ENCODE results near the gene R3HDM4. TPM values are rescaled to one million over a fixed set of nuclear protein-coding genes. Genes with fewer than 3 reads are reported as not detected.
A peak's percentile ranks its signal among the peaks of the same experiment; 100 is the strongest.
"Not testable (repeated sequence)": the region's sequence is repeated elsewhere in the genome, so short reads cannot be mapped to it uniquely, and the experiment has no call there.

The R3HDM4 gene
- total and polyA plus RNA-seq, 3 experiments from 2014 or later: 60.7 to 197 (median 65.2) TPM

- H3K4me1 ChIP-seq (ENCODE audit: insufficient read depth, low read length): peaks cover 16% of the 10 kb centered on the region
- H3K9me3 ChIP-seq (ENCODE audit: low read length): no peaks in the 10 kb centered on the region
- H3K9me3 Mint-ChIP-seq: peaks cover 0 to 2% (median 0%) of the 10 kb centered on the region in 5 donors
- ChIA-PET POLR2A (interaction anchor here (5.3 kb wide), 1 partner anchor 11 kb away, joined by 77 read pairs; no protein-coding TSS in a partner anchor), CTCF (interaction anchor here (0.7 to 1.5 kb wide), 6 partner anchors 8 to 105 kb away, joined by 3 to 4 read pairs (median 3); no protein-coding TSS in a partner anchor)
- no peaks in the 10 kb centered on the region for H3K27me3 ChIP-seq (ENCODE audit: insufficient read depth, low read length, poor library complexity, severe bottlenecking)
- no peak overlapping the region for H3K4me3 Mint-ChIP-seq
- no peak for DNase-seq
- H3K36me3 ChIP-seq (ENCODE audit: insufficient read depth, low read length): no peaks in the 10 kb centered on the region
- H3K4me3 ChIP-seq (ENCODE audit: low read length): no peak overlapping the region
- H3K27me3 Mint-ChIP-seq: peaks cover 0 to 5% of the 10 kb centered on the region in 2 donors
- no peak overlapping the region for H3K27ac ChIP-seq (ENCODE audit: low read depth, low read length)
- H3K4me1 Mint-ChIP-seq: peaks cover 10 to 38% (median 16%) of the 10 kb centered on the region in 3 donors
- peaks cover 0 to 48% (median 3%) of the 10 kb centered on the region in 3 donors for H3K36me3 Mint-ChIP-seq
- peak overlapping the region in 3 of 8 donors; percentile 47 to 84 (median 76) for H3K27ac Mint-ChIP-seq
Measured at GRCh38 chr19:896434-896833, 16.6 kb downstream of the R3HDM4 start.

- Mint-ChIP-seq H3K27me3 (peaks cover 0 to 5% of the 10 kb centered on the region in 2 donors), H3K27ac (peak within 1 kb of the TSS; percentile 98 to 100 (median 99)), H3K4me1 (peaks cover 20 to 56% (median 21%) of the 10 kb centered on the region in 3 donors), H3K36me3 (peaks cover 0 to 48% (median 3%) of the 10 kb centered on the region in 3 donors), H3K4me3 (peak within 1 kb of the TSS; percentile 91 to 96 (median 92)), H3K9me3 (peaks cover 0 to 2% (median 0%) of the 10 kb centered on the region in 5 donors)
- ChIA-PET CTCF (interaction anchor here (1.0 to 2.7 kb wide), 8 partner anchors 10 to 122 kb away, joined by 3 to 26 read pairs (median 6); no protein-coding TSS in a partner anchor), POLR2A (interaction anchor here (0.5 to 5.3 kb wide), 10 partner anchors 9 to 497 kb away, joined by 3 to 77 read pairs (median 8); partner anchors contain the start of gene CIRBP)
- H3K4me1 ChIP-seq (ENCODE audit: insufficient read depth, low read length): peaks cover 8% of the 10 kb centered on the region
- no peaks in the 10 kb centered on the region for H3K9me3 ChIP-seq (ENCODE audit: low read length)
- peak; percentile 88 to 95 (median 93) for DNase-seq
- H3K27ac ChIP-seq (ENCODE audit: low read depth, low read length): peak within 1 kb of the TSS; percentile 86
- H3K4me3 ChIP-seq (ENCODE audit: low read length): peak within 1 kb of the TSS; percentile 74
- no peaks in the 10 kb centered on the region for H3K27me3 ChIP-seq (ENCODE audit: insufficient read depth, low read length, poor library complexity, severe bottlenecking)
- peaks cover 10% of the 10 kb centered on the region for H3K36me3 ChIP-seq (ENCODE audit: insufficient read depth, low read length)
Measured at GRCh38 chr19:892894-893689, 19.9 kb downstream of the R3HDM4 start, which contains the start of the genes MED16 and RNU6-9. Gene MED16 (minus strand): TSS chr19:893187. CDS start chr19:891131, 2,056 bp downstream. Gene RNU6-9 (plus strand): TSS chr19:893484.

- Histone ChIP-seq H3K27me3 (ENCODE audit: insufficient read depth, low read length, poor library complexity, severe bottlenecking) (no peaks in the 10 kb centered on the region), H3K9me3 (ENCODE audit: low read length) (no peaks in the 10 kb centered on the region), H3K36me3 (ENCODE audit: insufficient read depth, low read length) (peaks cover 10% of the 10 kb centered on the region), H3K27ac (ENCODE audit: low read depth, low read length) (peak overlapping the region; percentile 69), H3K4me1 (ENCODE audit: insufficient read depth, low read length) (peaks cover 12% of the 10 kb centered on the region), H3K4me3 (ENCODE audit: low read length) (peak overlapping the region; percentile 74)
- H3K4me3 Mint-ChIP-seq: peak overlapping the region; percentile 78 to 92 (median 83)
- peaks cover 0 to 45% (median 3%) of the 10 kb centered on the region in 3 donors for H3K36me3 Mint-ChIP-seq
- POLR2A ChIA-PET: interaction anchor here (0.5 to 5.3 kb wide), 8 partner anchors 10 to 498 kb away, joined by 3 to 77 read pairs (median 9); partner anchors contain the start of gene CIRBP
- peaks cover 0 to 2% (median 0%) of the 10 kb centered on the region in 5 donors for H3K9me3 Mint-ChIP-seq
- H3K27me3 Mint-ChIP-seq: peaks cover 0 to 5% of the 10 kb centered on the region in 2 donors
- CTCF ChIA-PET: interaction anchor here (1.0 to 2.7 kb wide), 8 partner anchors 10 to 121 kb away, joined by 3 to 26 read pairs (median 6); no protein-coding TSS in a partner anchor
- peak in 1 of 5 donors; percentile 72 for DNase-seq
- peaks cover 21 to 60% (median 22%) of the 10 kb centered on the region in 3 donors for H3K4me1 Mint-ChIP-seq
- H3K27ac Mint-ChIP-seq: peak overlapping the region; percentile 60 to 98 (median 84)
Measured at GRCh38 chr19:892243-892893, 20.7 kb downstream of the R3HDM4 start.

- not testable (repeated sequence) for H3K9me3 ChIP-seq (ENCODE audit: low read length); H3K9me3 Mint-ChIP-seq; H3K27me3 Mint-ChIP-seq; H3K27me3 ChIP-seq (ENCODE audit: insufficient read depth, low read length, poor library complexity, severe bottlenecking); DNase-seq; H3K4me3 ChIP-seq (ENCODE audit: low read length)
- Mint-ChIP-seq H3K4me1 (peaks cover 21 to 61% (median 22%) of the 10 kb centered on the region in 3 donors), H3K36me3 (peaks cover 0 to 42% (median 2%) of the 10 kb centered on the region in 3 donors), H3K27ac (peak overlapping the region in 6 of 8 donors; percentile 61 to 98 (median 78)), H3K4me3 (peak overlapping the region; percentile 78 to 92 (median 84))
- CTCF ChIA-PET: interaction anchor here (2.0 to 2.7 kb wide), 2 partner anchors 18 to 28 kb away, joined by 25 to 26 read pairs; no protein-coding TSS in a partner anchor
- Histone ChIP-seq H3K4me1 (ENCODE audit: insufficient read depth, low read length) (peaks cover 12% of the 10 kb centered on the region), H3K27ac (ENCODE audit: low read depth, low read length) (peak overlapping the region; percentile 69), H3K36me3 (ENCODE audit: insufficient read depth, low read length) (peaks cover 10% of the 10 kb centered on the region)
- POLR2A ChIA-PET: interaction anchor here (2.0 to 5.3 kb wide), 3 partner anchors 11 to 28 kb away, joined by 9 to 77 read pairs (median 22); no protein-coding TSS in a partner anchor
Measured at GRCh38 chr19:891421-892200, 21.4 kb downstream of the R3HDM4 start.

GRCh38 chr19:890831-891230 lies 22.2 kb downstream of the R3HDM4 start:
- H3K4me1 ChIP-seq (ENCODE audit: insufficient read depth, low read length): peaks cover 12% of the 10 kb centered on the region
- peak overlapping the region in 5 of 8 donors; percentile 22 to 84 (median 61) for H3K27ac Mint-ChIP-seq
- POLR2A ChIA-PET: no interaction called here

GRCh38 chr19:889662-890295 lies 23.2 kb downstream of the R3HDM4 start:
- POLR2A ChIA-PET: interaction anchor here (0.7 to 2.2 kb wide), 3 partner anchors 17 to 543 kb away, joined by 3 to 9 read pairs (median 5); no protein-coding TSS in a partner anchor
- Mint-ChIP-seq H3K4me3 (peak overlapping the region in 6 of 7 donors; percentile 11 to 81 (median 60)), H3K4me1 (peaks cover 16 to 54% (median 20%) of the 10 kb centered on the region in 3 donors), H3K36me3 (peaks cover 0 to 44% (median 0%) of the 10 kb centered on the region in 3 donors), H3K27me3 (peaks cover 0 to 7% of the 10 kb centered on the region in 2 donors), H3K27ac (peak overlapping the region in 3 of 8 donors; percentile 52 to 94 (median 72)), H3K9me3 (peaks cover 0 to 2% (median 0%) of the 10 kb centered on the region in 5 donors)
- Histone ChIP-seq H3K36me3 (ENCODE audit: insufficient read depth, low read length) (peaks cover 14% of the 10 kb centered on the region), H3K9me3 (ENCODE audit: low read length) (no peaks in the 10 kb centered on the region), H3K4me1 (ENCODE audit: insufficient read depth, low read length) (peaks cover 9% of the 10 kb centered on the region), H3K4me3 (ENCODE audit: low read length) (no peak overlapping the region), H3K27me3 (ENCODE audit: insufficient read depth, low read length, poor library complexity, severe bottlenecking) (no peaks in the 10 kb centered on the region), H3K27ac (ENCODE audit: low read depth, low read length) (no peak overlapping the region)
- CTCF ChIA-PET: no interaction called here
- no peak for DNase-seq

More at GRCh38 chr19:890831-891230, 22.2 kb downstream of the R3HDM4 start:
- CTCF ChIA-PET: no interaction called here
- Histone ChIP-seq H3K27me3 (ENCODE audit: insufficient read depth, low read length, poor library complexity, severe bottlenecking) (no peaks in the 10 kb centered on the region), H3K27ac (ENCODE audit: low read depth, low read length) (no peak overlapping the region), H3K9me3 (ENCODE audit: low read length) (no peaks in the 10 kb centered on the region), H3K36me3 (ENCODE audit: insufficient read depth, low read length) (peaks cover 14% of the 10 kb centered on the region), H3K4me3 (ENCODE audit: low read length) (no peak overlapping the region)
- Mint-ChIP-seq H3K4me3 (peak overlapping the region; percentile 47 to 86 (median 73)), H3K9me3 (peaks cover 0 to 2% (median 0%) of the 10 kb centered on the region in 5 donors), H3K4me1 (peaks cover 21 to 58% (median 22%) of the 10 kb centered on the region in 3 donors), H3K36me3 (peaks cover 0 to 39% (median 0%) of the 10 kb centered on the region in 3 donors), H3K27me3 (peaks cover 0 to 7% of the 10 kb centered on the region in 2 donors)
- no peak for DNase-seq
